GM19099 (cell line): ENCODE measurements around the gene PKIB.

Source experiments
- POLR2A ChIP-seq: IDR thresholded peaks from 3 replicates; pipeline ENCODE4 v1.6.1; 2011; ENCODE audit warnings: low read depth; ENCODE audit not compliant: insufficient read length; ENCODE audit errors: extremely low read depth

Gene PKIB

GRCh38 chr6:122648726-122649125 is 38.5 kb downstream of the PKIB start:
- TF ChIP-seq POLR2A = no peak

GRCh38 chr6:122649701-122650100 is 39.5 kb downstream of the PKIB start:
- TF ChIP-seq POLR2A = no peak

- no peak for TF ChIP-seq POLR2A
Measured at GRCh38 chr6:122650403-122650802, 40.2 kb downstream of the PKIB start.

DNA sequence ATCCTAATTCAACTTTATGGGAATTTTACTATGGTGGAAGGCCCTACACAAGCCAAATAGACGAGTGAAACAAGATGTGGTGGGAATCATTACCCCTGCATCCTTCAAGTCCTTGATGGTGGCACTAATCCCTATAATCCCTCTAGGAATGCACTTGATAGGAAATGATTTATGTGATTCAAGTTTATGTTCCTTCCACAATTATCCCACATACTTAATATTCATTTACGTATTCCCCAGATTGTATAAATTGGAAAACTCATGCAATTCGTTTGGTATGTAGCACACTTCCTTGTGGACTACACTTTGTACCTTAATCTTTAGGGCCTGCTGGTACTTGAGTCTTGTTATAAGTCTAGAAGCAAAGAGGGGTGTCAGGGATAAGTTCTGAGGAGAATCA is 40.8 kb downstream of the PKIB start:
- no peak for TF ChIP-seq POLR2A

DNA sequence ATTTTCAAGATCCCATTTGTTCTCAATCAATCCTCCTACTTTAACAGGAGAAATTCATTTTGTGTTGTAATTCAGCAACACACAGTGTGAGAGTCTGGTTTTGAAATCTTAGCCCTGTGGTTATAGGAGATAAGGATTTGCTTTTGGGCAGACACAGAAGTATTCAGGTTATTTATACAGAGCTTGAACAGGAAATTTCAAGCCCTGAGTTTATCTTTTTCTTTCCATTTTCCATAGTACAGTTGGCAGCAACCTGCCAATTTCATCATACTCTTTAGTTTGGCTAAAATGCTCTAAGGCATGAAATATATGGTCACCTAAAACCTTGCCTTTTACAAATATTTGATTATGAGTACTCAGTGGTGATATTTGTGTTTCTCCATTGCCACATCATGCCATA is 41.4 kb downstream of the PKIB start:
- no peak for TF ChIP-seq POLR2A

- no peak for TF ChIP-seq POLR2A
Measured at GRCh38 chr6:122652431-122652830, 42.2 kb downstream of the PKIB start.

- TF ChIP-seq POLR2A = no peak
Measured at GRCh38 chr6:122653094-122653493, 42.9 kb downstream of the PKIB start.

DNA sequence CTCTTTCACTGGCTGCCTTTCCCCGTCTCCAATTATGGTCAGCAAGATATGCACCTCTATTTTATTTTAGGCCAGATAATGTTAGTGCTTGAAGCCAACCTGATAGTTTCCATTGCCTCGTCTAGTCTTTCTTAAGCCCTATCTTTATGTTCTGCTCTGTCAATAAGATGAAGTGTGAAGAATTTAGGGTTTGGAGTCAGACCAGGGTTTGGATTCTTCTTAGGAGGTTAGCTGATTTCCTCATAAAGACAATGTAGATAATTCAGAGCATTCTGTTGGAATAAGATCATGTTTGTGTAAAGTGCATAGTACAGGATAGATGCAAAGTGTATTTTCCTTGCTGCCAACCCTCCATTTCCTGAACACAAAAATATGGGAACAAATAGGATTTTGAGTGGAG is 43.8 kb downstream of the PKIB start:
- TF ChIP-seq POLR2A = no peak

- TF ChIP-seq POLR2A = no peak
Measured at GRCh38 chr6:122657601-122658000, 47.4 kb downstream of the PKIB start.

- TF ChIP-seq POLR2A = no peak
Measured at GRCh38 chr6:122660296-122660695, 50.1 kb downstream of the PKIB start.

DNA sequence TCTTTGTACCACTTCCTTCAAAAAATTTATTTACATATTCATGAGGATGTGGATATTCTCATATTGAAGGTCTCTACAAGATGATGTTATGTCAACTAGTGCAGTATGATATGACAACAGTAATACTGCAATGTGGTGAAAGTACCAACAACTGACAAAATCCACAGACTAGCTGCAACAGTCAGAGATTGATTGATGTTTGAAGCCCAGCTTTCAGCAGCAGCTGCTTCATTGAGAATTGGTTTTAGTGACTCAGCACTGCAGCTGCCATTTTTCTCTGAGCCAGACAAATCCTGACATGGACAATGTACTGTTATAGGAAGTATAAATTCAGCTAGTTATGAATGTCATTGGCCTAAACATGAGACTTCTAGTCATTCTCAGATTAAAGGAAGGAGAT is 53.8 kb downstream of the PKIB start:
- no peak for TF ChIP-seq POLR2A

- TF ChIP-seq POLR2A = no peak
Measured at GRCh38 chr6:122665929-122666328, 55.7 kb downstream of the PKIB start.

DNA sequence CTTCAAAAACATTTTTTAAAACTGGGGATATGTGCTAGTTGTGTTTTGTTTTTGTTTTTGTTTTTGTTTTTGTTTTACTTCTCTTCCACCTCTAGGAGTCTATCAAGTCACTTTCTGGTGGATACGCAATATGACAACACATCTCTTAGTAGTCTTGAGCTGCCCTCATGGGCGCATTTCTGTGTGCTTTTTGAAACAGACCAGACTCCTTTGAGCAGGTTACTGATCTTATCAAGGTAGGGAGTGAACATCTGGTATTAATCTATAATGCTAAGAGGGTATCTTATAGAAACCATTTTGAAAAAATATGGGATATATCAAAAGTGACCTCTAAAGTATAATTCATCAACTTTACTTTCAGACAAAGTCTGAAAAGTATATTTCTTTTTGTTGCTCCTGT is 56.2 kb downstream of the PKIB start:
- TF ChIP-seq POLR2A = no peak

DNA sequence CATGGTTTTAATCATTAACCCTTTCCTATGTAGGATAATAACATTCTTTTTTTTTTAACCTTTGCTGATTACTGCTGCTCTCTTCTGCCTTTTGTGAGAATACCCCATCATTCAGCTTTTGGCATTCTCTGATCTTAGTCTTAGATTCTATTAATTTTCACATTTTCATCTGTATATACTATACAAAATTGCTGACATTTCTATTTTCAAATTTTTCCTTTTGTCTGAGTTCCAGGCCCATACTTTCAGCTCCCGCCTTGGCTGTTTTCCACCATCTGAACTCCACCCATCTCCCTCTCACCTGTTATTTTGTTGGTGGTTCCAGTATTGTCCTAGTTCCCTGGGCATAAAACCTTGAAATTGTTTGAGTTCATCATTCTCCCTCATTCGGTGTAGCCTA is 59.2 kb downstream of the PKIB start:
- TF ChIP-seq POLR2A = no peak

GRCh38 chr6:122669868-122670267 is 59.7 kb downstream of the PKIB start:
- no peak for TF ChIP-seq POLR2A

DNA sequence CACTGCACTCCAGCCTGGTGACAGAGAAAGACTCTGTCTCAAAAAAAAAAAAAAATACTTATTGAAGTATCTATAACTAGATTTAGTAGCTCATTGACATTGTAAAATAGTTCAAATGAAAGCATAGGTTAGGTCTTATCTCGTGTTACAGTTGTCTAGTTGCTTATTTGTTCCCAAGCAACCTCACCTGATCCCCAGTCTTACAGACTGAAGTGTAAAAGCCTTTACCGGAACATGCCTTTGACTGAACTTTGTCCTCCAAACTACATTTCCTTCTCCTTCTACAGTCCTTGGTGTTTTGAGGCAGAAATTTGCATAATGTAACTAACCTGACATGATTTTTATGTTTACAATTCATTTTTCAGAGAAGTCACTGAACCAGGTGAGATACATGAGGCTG is 61.0 kb downstream of the PKIB start:
- no peak for TF ChIP-seq POLR2A

- no peak for TF ChIP-seq POLR2A
Measured at GRCh38 chr6:122673343-122673961, 63.2 kb downstream of the PKIB start.
